DND-41 (cell line): ENCODE measurements around the gene FXYD5.

Experiments used
- ATAC-seq: fragments of 200-7000 bp; cut with Tn5 transposase; 3 replicates; pipeline ENCODE4 v1.9.1; 2021; ENCODE audit warnings: low read depth; ENCODE audit not compliant: insufficient read depth
- DNase-seq: peaks from one replicate; pipeline ENCODE4 v3.0.0-alpha.2; 2020
- H2AFZ ChIP-seq: 2 replicates; pipeline ENCODE4 v1.6.0; 2012; ENCODE audit warnings: low read depth, low read length
- H3K27ac ChIP-seq: 2 replicates; pipeline ENCODE4 v1.5.1; 2012; ENCODE audit warnings: low read length, inconsistent platforms
- H3K27me3 ChIP-seq: fragments of 200-600 bp; sonication (generic); 2 replicates; pipeline ENCODE4 v1.6.0; 2012; ENCODE audit warnings: low read length, mild to moderate bottlenecking, inconsistent platforms; ENCODE audit not compliant: insufficient read depth, poor library complexity
- H3K36me3 ChIP-seq: 2 replicates; pipeline ENCODE4 v1.5.1; 2012; ENCODE audit warnings: low read length, inconsistent platforms; ENCODE audit not compliant: insufficient read depth
- H3K4me1 ChIP-seq: 2 replicates; pipeline ENCODE4 v1.5.1; 2012; ENCODE audit warnings: mild to moderate bottlenecking, low read length; ENCODE audit not compliant: insufficient read depth
- H3K4me2 ChIP-seq: 2 replicates; pipeline ENCODE4 v1.6.0; 2012; ENCODE audit warnings: mild to moderate bottlenecking, moderate library complexity, low read length, inconsistent platforms; ENCODE audit not compliant: insufficient read depth
- H3K4me3 ChIP-seq, 2 experiments: fragments of 200-600 bp in 1 of 2; shearing (Covaris generic) in 1 of 2; 2 replicates each; pipeline ENCODE4 v1.5.1; 2012 to 2016; ENCODE audit warnings: inconsistent platforms in 2 of 2, low read length in 2 of 2, mild to moderate bottlenecking in 2 of 2, low read depth in 1 of 2, moderate library complexity in 1 of 2
- H3K79me2 ChIP-seq: 2 replicates; pipeline ENCODE4 v1.6.0; 2012; ENCODE audit warnings: low read length, inconsistent platforms; ENCODE audit not compliant: insufficient read depth
- H3K9ac ChIP-seq: 2 replicates; pipeline ENCODE4 v1.6.0; 2012; ENCODE audit warnings: low read depth, mild to moderate bottlenecking, inconsistent platforms, low read length, moderate library complexity
- H3K9me3 ChIP-seq: 2 replicates; pipeline ENCODE4 v1.5.1; 2012; ENCODE audit warnings: low read length, moderate library complexity, mild to moderate bottlenecking, inconsistent platforms; ENCODE audit not compliant: insufficient read depth, severe bottlenecking
- H4K20me1 ChIP-seq: 2 replicates; pipeline ENCODE4 v1.6.0; 2012; ENCODE audit warnings: low read length; ENCODE audit not compliant: insufficient read depth
- CTCF ChIP-seq: IDR thresholded peaks from 2 replicates; pipeline ENCODE4 v1.5.1; 2012; ENCODE audit warnings: borderline replicate concordance, low read length, moderate library complexity, mild to moderate bottlenecking; ENCODE audit not compliant: poor library complexity, severe bottlenecking; ENCODE audit errors: extremely low read depth
- EZH2 ChIP-seq: IDR thresholded peaks from 3 replicates; pipeline ENCODE4 v1.6.1; 2012; ENCODE audit warnings: borderline replicate concordance, low read depth, mild to moderate bottlenecking, moderate library complexity, low read length, inconsistent platforms; ENCODE audit not compliant: severe bottlenecking

FXYD5 gene

DNA sequence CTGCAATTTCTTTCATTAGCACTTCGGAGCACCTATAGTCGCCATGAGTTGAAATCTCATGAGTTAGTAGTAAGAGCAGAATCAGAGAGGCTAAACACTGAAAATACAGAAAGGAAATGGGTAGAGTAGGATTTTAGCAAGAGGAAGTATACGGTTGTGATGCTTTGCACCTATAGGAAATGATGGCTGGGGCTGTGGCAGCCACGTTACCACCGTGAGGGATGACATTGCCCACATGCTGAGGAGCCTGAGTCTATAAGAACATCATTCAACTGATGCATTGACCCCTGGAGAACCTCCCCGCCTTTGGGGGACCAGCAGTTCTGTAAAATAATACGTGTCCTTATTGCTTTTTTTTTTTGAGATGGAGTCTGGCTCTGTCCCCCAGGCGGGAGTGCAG, 53.6 kb downstream of the FXYD5 start:
- Histone ChIP-seq H3K9me3 (no peaks in the 10 kb centered on the region), H3K9ac (no peak overlapping the region), H3K79me2 (no peaks in the 10 kb centered on the region), H3K27me3 (no peaks in the 10 kb centered on the region), H3K4me2 (no peak overlapping the region), H3K4me1 (no peaks in the 10 kb centered on the region), H3K36me3 (no peaks in the 10 kb centered on the region), H2AFZ (no peak overlapping the region), H3K4me3 (no peak overlapping the region), H3K27ac (no peak overlapping the region), H4K20me1 (no peaks in the 10 kb centered on the region)
- no peak for TF ChIP-seq EZH2
- no peak for TF ChIP-seq CTCF
- DNase-seq = no peak
- no peak for ATAC-seq

- ATAC-seq (no peak), DNase-seq (no peak)
- no peak overlapping the region for H2AFZ ChIP-seq
- H3K9ac ChIP-seq = no peak overlapping the region
- H3K27me3 ChIP-seq = no peaks in the 10 kb centered on the region
- H3K79me2 ChIP-seq = no peaks in the 10 kb centered on the region
- no peak overlapping the region for H3K27ac ChIP-seq
- H3K36me3 ChIP-seq = no peaks in the 10 kb centered on the region
- no peak overlapping the region for H3K4me3 ChIP-seq
- H4K20me1 ChIP-seq = peaks cover 3% of the 10 kb centered on the region; the same call in 1 of the 2 replicates
- H3K4me2 ChIP-seq = no peak overlapping the region
- peaks cover 7% of the 10 kb centered on the region for H3K4me1 ChIP-seq
- TF ChIP-seq EZH2 (no peak), CTCF (no peak)
- H3K9me3 ChIP-seq = no peaks in the 10 kb centered on the region
These were observed 55.1 kb downstream of the FXYD5 start for GRCh38 chr19:35209646-35210045.

GRCh38 chr19:35211545-35212230, 57.2 kb downstream of the FXYD5 start:
- peaks cover under 1% of the 10 kb centered on the region for H3K27me3 ChIP-seq
- no peak overlapping the region for H2AFZ ChIP-seq
- peaks cover 7% of the 10 kb centered on the region for H3K4me1 ChIP-seq
- no peaks in the 10 kb centered on the region for H3K9me3 ChIP-seq
- H3K27ac ChIP-seq = no peak overlapping the region
- no peak for TF ChIP-seq CTCF
- TF ChIP-seq EZH2 = no peak
- no peaks in the 10 kb centered on the region for H3K36me3 ChIP-seq
- peaks cover 3% of the 10 kb centered on the region; the same call in 1 of the 2 replicates for H4K20me1 ChIP-seq
- H3K4me3 ChIP-seq = no peak overlapping the region
- DNase-seq (no peak), ATAC-seq (no peak)
- no peaks in the 10 kb centered on the region for H3K79me2 ChIP-seq
- no peak overlapping the region for H3K4me2 ChIP-seq
- no peak overlapping the region for H3K9ac ChIP-seq
